NOMO-1 (cell line): ENCODE results near the gene FAR2.
"Not testable (repeated sequence)": the region's sequence is repeated elsewhere in the genome, so short reads cannot be mapped to it uniquely, and the experiment has no call there.

Experiments
- DNase-seq, 2 experiments: peaks; one replicate each; lab custom pipeline; 2025; ENCODE audit not compliant: unreplicated experiment in 2 of 2; lab: John Stamatoyannopoulos, UW

FAR2 gene

GRCh38 chr12:29385194-29385593, 236.1 kb downstream of the FAR2 start:
- not testable (repeated sequence) for DNase-seq
